Vagina (tissue), 2 donors: ENCODE results near the gene BTG1. TPM values are rescaled to one million over a fixed set of nuclear protein-coding genes. Genes with fewer than 3 reads are reported as not detected.

Source experiments
- DNase-seq, 2 donors: peaks; one replicate each; pipeline ENCODE4 v3.0.0-alpha.2; 2017; ENCODE audit errors: extremely low spot score in 2 of 2
- H3K27ac ChIP-seq: fragments of 200-600 bp; sonication (generic); one replicate; pipeline ENCODE4 v1.5.1; 2019
- H3K27me3 ChIP-seq: fragments of 200-600 bp; sonication (generic); one replicate; pipeline ENCODE4 v1.5.1; 2019
- H3K36me3 ChIP-seq, 2 donors: fragments of 200-600 bp; sonication (generic); one replicate each; pipeline ENCODE4 v1.5.1; 2017 to 2019
- H3K4me1 ChIP-seq: fragments of 200-600 bp; sonication (generic); one replicate; pipeline ENCODE4 v1.5.1; 2019
- H3K4me3 ChIP-seq, 2 donors: fragments of 200-600 bp; sonication (generic); 1 replicate in 1 of 2; 2 replicates in 1 of 2; pipeline ENCODE4 v1.5.1; 2016 to 2019
- H3K9me3 ChIP-seq: fragments of 200-600 bp; sonication (generic); one replicate; pipeline ENCODE4 v1.5.1; 2019
- POLR2A ChIP-seq, 2 donors: fragments of 450-650 bp; IDR thresholded peaks; one replicate each; pipeline ENCODE4 v1.6.1; 2017; ENCODE audit warnings: antibody characterized with exemption in 2 of 2, mild to moderate bottlenecking in 2 of 2, moderate library complexity in 2 of 2
- POLR2AphosphoS5 ChIP-seq, 2 donors: sonication (generic); formaldehyde crosslinking; IDR thresholded peaks; one replicate each; pipeline ENCODE4 v1.9.0; 2017; ENCODE audit warnings: antibody characterized with exemption in 2 of 2, mild to moderate bottlenecking in 2 of 2, low read depth in 1 of 2; ENCODE audit not compliant: insufficient read depth in 1 of 2
- intact Hi-C: fragments of 100-400 bp; cut with DNase I; formaldehyde crosslinking; loops from one replicate; pipeline ENCODE4 v1.15.1; 2023
- total RNA-seq: library from RNA; depleted of rRNA; stranded (reverse); fragments of >200 nt; gene quantifications from one replicate; pipeline ENCODE4 v1.2.3, GENCODE V29; 2016
- TF ChIP-seq, protein P1 (sequence below), 3 experiments: fragments of 450-650 bp in 2 of 3; fragments of 200-600 bp in 1 of 3; sonication (generic) in 1 of 3; IDR thresholded peaks; one replicate each; pipeline ENCODE4 v1.5.1; 2017 to 2019; ENCODE audit warnings: antibody characterized with exemption in 3 of 3, mild to moderate bottlenecking in 2 of 3, moderate library complexity in 2 of 3

Gene BTG1
- total RNA-seq, 1 donor from 2014 or later = 73.7 TPM

DNA sequence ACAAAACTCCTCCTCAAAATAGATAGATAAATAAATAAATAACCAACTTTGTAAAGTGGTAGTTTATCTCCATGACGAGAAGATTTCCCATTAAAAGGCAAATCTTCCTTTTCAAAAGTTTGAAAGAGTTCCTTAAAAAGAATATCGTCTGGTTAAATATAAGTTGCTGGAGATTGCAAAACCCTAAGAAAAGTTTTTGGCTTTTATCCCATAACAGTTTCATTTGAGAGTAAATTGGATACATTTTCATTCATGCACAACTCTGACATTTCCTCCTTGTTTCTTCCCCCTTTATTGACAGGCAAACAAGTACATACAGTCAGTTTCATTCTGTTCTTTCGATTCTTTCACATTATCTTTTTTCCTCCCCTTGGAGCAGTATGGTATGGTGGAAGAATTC is 45.4 kb upstream of the BTG1 start:
- Histone ChIP-seq H3K4me1 (no peaks in the 10 kb centered on the region), H3K9me3 (no peaks in the 10 kb centered on the region), H3K27ac (no peak overlapping the region), H3K27me3 (no peaks in the 10 kb centered on the region), H3K36me3 (no peaks in the 10 kb centered on the region), H3K4me3 (no peak overlapping the region)
- intact Hi-C loops = no loop called here
- TF ChIP-seq POLR2AphosphoS5 (IDR thresholded peaks at IDR 0.05; ENCODE audit: insufficient read depth in 1 of 2, low read depth in 1 of 2) = no peak
- DNase-seq = no peak

DNA sequence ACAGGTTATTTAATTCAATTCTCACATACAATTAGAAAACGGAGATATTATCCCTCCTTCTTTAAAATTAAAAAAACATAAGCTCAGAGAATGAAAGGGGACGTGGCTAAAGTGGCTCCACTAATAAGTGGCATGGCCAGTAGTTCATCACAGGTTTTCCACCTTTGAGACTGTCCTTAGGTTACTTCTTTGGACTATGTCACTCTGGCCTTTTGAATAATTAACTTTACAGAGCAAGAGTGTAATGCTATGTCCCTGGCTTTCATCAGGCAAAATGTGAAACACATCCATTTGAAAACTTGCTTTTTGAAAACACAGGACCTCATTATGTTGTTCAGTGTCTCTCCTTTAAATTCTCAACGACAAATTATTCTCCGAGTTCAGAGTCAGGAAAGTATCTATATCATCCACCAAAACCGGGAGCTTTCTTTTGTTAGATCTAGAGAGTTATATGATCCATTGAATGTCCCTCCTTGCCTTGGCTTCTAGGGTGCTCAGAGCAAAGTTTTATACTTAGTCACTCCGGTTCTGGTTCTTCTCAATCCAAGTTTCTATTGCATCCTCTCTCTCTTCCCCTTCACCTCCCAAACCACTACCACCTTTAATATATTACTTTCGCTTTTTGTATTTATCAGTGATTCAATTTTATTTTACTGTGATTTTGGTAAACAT is 43.0 kb upstream of the BTG1 start:
- Histone ChIP-seq H3K36me3 (no peaks in the 10 kb centered on the region), H3K27me3 (no peaks in the 10 kb centered on the region), H3K27ac (no peak overlapping the region), H3K4me3 (no peak overlapping the region), H3K4me1 (no peaks in the 10 kb centered on the region), H3K9me3 (no peaks in the 10 kb centered on the region)
- intact Hi-C loops = no loop called here
- TF ChIP-seq POLR2AphosphoS5 (IDR thresholded peaks at IDR 0.05; ENCODE audit: insufficient read depth in 1 of 2, low read depth in 1 of 2) (no peak), POLR2A (IDR thresholded peaks at IDR 0.05) (no peak)
- TF ChIP-seq, protein P1, sequence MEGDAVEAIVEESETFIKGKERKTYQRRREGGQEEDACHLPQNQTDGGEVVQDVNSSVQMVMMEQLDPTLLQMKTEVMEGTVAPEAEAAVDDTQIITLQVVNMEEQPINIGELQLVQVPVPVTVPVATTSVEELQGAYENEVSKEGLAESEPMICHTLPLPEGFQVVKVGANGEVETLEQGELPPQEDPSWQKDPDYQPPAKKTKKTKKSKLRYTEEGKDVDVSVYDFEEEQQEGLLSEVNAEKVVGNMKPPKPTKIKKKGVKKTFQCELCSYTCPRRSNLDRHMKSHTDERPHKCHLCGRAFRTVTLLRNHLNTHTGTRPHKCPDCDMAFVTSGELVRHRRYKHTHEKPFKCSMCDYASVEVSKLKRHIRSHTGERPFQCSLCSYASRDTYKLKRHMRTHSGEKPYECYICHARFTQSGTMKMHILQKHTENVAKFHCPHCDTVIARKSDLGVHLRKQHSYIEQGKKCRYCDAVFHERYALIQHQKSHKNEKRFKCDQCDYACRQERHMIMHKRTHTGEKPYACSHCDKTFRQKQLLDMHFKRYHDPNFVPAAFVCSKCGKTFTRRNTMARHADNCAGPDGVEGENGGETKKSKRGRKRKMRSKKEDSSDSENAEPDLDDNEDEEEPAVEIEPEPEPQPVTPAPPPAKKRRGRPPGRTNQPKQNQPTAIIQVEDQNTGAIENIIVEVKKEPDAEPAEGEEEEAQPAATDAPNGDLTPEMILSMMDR (IDR thresholded peaks at IDR 0.05) = no peak
- DNase-seq = no peak

DNA sequence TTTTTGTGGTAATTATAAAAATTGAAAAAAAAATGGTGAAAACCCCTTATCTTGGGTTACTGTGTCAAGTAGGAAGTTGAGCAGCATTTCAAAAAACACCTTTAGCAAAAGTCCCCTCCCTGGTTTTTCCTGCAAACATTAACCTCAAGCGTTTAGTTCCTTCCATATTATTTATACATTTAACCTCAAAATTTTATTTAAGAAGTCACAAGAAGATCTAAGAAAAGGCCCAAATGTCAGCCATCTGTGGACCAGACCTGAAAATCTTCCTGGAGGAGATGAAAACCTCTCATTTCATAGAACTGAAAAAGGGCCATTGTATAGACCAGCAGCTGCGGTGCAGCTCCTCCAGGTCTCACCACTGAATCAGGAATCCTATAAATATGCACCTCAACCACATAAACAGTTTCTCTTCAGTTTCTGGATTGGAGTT is 40.4 kb upstream of the BTG1 start:
- H3K36me3 ChIP-seq = no peaks in the 10 kb centered on the region
- no peak for DNase-seq
- H3K27ac ChIP-seq = no peak overlapping the region
- TF ChIP-seq, protein P1 (IDR thresholded peaks at IDR 0.05) = no peak
- TF ChIP-seq POLR2A (IDR thresholded peaks at IDR 0.05) (no peak), POLR2AphosphoS5 (IDR thresholded peaks at IDR 0.05; ENCODE audit: insufficient read depth in 1 of 2, low read depth in 1 of 2) (no peak)
- no peak overlapping the region for H3K4me3 ChIP-seq
- no peaks in the 10 kb centered on the region for H3K4me1 ChIP-seq
- intact Hi-C loops = no loop called here
- H3K9me3 ChIP-seq = no peaks in the 10 kb centered on the region
- no peaks in the 10 kb centered on the region for H3K27me3 ChIP-seq

DNA sequence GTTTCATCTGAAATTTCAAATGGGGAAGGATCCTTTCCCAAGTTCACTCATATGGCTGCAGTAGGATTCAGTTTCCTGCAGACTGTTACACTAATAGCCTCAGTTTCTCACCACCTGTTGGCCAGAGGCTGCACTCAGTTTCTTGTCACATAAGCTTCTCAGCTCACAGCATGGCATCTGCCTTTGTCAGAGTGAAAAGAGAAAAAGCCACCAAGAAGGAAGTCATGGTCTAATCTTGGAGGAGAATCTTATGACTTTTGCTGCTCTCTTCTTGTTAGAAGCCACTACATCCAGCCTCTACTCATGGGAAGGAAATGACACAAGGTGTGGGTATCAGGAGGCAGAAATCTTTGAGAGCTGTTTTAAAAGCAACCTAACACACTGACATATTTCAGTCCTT is 39.4 kb upstream of the BTG1 start:
- TF ChIP-seq POLR2A (IDR thresholded peaks at IDR 0.05) (no peak), POLR2AphosphoS5 (IDR thresholded peaks at IDR 0.05; ENCODE audit: insufficient read depth in 1 of 2, low read depth in 1 of 2) (no peak)
- TF ChIP-seq, protein P1 (IDR thresholded peaks at IDR 0.05) = no peak
- no peak for DNase-seq
- Histone ChIP-seq H3K4me1 (no peaks in the 10 kb centered on the region), H3K9me3 (no peaks in the 10 kb centered on the region), H3K27ac (no peak overlapping the region), H3K27me3 (no peaks in the 10 kb centered on the region), H3K36me3 (no peaks in the 10 kb centered on the region), H3K4me3 (no peak overlapping the region)
- intact Hi-C loops = no loop called here

DNA sequence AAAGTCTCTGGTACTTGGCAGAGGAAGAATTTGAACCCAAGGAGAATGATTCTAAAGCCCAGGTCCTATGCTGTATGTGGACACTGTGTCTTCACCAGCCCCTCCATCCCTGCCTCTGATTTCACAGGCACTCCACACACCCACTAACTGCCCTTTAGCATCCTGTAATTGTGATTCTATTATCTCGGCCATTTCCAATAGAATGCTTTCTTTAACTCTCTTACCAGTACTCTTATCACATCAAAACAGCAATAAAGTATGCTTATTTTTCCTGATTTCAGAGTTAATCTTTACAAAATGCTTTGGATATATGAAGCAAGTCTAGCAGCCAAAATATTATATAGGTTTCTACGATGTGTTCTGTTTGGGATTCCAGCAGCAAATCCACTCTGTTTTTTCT is 37.9 kb upstream of the BTG1 start:
- no peaks in the 10 kb centered on the region for H3K36me3 ChIP-seq
- H3K4me1 ChIP-seq = no peaks in the 10 kb centered on the region
- no peak for TF ChIP-seq POLR2AphosphoS5 (IDR thresholded peaks at IDR 0.05; ENCODE audit: insufficient read depth in 1 of 2, low read depth in 1 of 2)
- TF ChIP-seq POLR2A (IDR thresholded peaks at IDR 0.05) = no peak
- TF ChIP-seq, protein P1 (IDR thresholded peaks at IDR 0.05) = no peak
- no peak for DNase-seq
- no peak overlapping the region for H3K4me3 ChIP-seq
- no peak overlapping the region for H3K27ac ChIP-seq
- H3K27me3 ChIP-seq = no peaks in the 10 kb centered on the region
- intact Hi-C loops = no loop called here
- no peaks in the 10 kb centered on the region for H3K9me3 ChIP-seq
